NCI-H2029 (cell line): ENCODE results near the gene ALPL.

ENCODE experiments used
- DNase-seq: peaks from one replicate; lab custom pipeline; 2025; lab: John Stamatoyannopoulos, UW

Gene ALPL

GRCh38 chr1:21530368-21531016 is 21.3 kb downstream of the ALPL start:
- DNase-seq, result no peak

GRCh38 chr1:21531241-21531640 is 22.0 kb downstream of the ALPL start:
- no peak for DNase-seq

- no peak for DNase-seq
Measured at GRCh38 chr1:21532496-21532895, 23.3 kb downstream of the ALPL start.

GRCh38 chr1:21532992-21533534 is 23.8 kb downstream of the ALPL start:
- DNase-seq, result no peak

GRCh38 chr1:21534146-21534545 is 24.9 kb downstream of the ALPL start:
- no peak for DNase-seq

GRCh38 chr1:21534674-21535378 is 25.6 kb downstream of the ALPL start:
- no peak for DNase-seq

- DNase-seq, result no peak
Measured at GRCh38 chr1:21536218-21536617, 27.0 kb downstream of the ALPL start.

GRCh38 chr1:21537511-21537931 is 28.3 kb downstream of the ALPL start:
- DNase-seq, result no peak

GRCh38 chr1:21537932-21538630 is 28.9 kb downstream of the ALPL start:
- DNase-seq, result no peak

GRCh38 chr1:21539933-21540332 is 30.7 kb downstream of the ALPL start:
- DNase-seq, result no peak

- DNase-seq, result no peak
Measured at GRCh38 chr1:21541329-21541728, 32.1 kb downstream of the ALPL start.

GRCh38 chr1:21541835-21542234 is 32.6 kb downstream of the ALPL start:
- no peak for DNase-seq

- no peak for DNase-seq
Measured at GRCh38 chr1:21543598-21543997, 34.4 kb downstream of the ALPL start.

- DNase-seq, result no peak
Measured at GRCh38 chr1:21544095-21544494, 34.9 kb downstream of the ALPL start.

GRCh38 chr1:21546122-21546825 is 37.1 kb downstream of the ALPL start:
- no peak for DNase-seq

- DNase-seq, result no peak
Measured at GRCh38 chr1:21547876-21548275, 38.7 kb downstream of the ALPL start.

GRCh38 chr1:21550097-21550496 is 40.9 kb downstream of the ALPL start:
- DNase-seq, result no peak

- no peak for DNase-seq
Measured at GRCh38 chr1:21550866-21551475, 41.7 kb downstream of the ALPL start.

- no peak for DNase-seq
Measured at GRCh38 chr1:21552715-21553114, 43.5 kb downstream of the ALPL start.

- DNase-seq, result no peak
Measured at GRCh38 chr1:21553116-21553926, 44.1 kb downstream of the ALPL start.
